PFSK-1 (cell line): Measurements from ENCODE around the gene HSDL1.

Source experiments
- FOXP2 ChIP-seq: optimal IDR thresholded peaks from 2 replicates; pipeline ENCODE3; 2011; ENCODE audit warnings: borderline replicate concordance, control low read depth, inconsistent platforms; ENCODE audit not compliant: insufficient read depth; ENCODE audit errors: extremely low read length, extremely low read depth
- POLR2AphosphoS5 ChIP-seq: IDR thresholded peaks from 2 replicates; pipeline ENCODE4 v1.6.1; 2012; ENCODE audit warnings: low read depth, mild to moderate bottlenecking, control low read depth, low read length, moderate library complexity
- REST ChIP-seq, 2 experiments: IDR thresholded peaks; 2 replicates each; pipeline versions ENCODE4 v1.6.1 to v1.8.0; 2011 to 2012; ENCODE audit warnings: low read depth in 2 of 2, low read length in 2 of 2, control low read depth in 1 of 2, inconsistent platforms in 1 of 2, mild to moderate bottlenecking in 1 of 2, moderate library complexity in 1 of 2; ENCODE audit not compliant: insufficient read depth in 1 of 2
- SIN3A ChIP-seq: IDR thresholded peaks from 2 replicates; pipeline ENCODE4 v1.6.1; 2012; ENCODE audit warnings: mild to moderate bottlenecking, low read length, moderate library complexity, borderline replicate concordance; ENCODE audit not compliant: insufficient read depth
- TAF1 ChIP-seq: IDR thresholded peaks from 2 replicates; pipeline ENCODE4 v1.6.1; 2012; ENCODE audit warnings: low read length, control low read depth, borderline replicate concordance; ENCODE audit not compliant: insufficient read depth

Gene HSDL1

DNA sequence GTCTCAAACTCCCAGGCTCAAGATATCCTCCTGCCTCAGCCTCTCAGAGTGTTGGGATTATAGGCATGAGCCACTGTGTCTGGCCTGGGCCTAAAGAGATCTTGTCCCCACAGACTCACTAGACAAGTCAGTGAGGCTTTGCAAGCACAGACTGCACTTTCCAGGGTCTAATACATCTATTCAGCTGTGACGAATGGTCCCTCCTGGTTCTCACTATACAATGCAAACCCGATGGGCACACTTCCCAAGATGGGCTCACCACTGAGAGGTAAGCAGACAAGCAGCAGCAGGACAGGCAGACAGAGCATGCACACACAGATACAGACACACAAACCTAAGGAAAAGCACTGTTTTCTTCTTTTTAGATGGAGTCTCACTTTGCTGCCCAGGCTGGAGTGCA is 37.1 kb downstream of the HSDL1 start:
- TF ChIP-seq REST (IDR thresholded peaks at IDR 0.05; ENCODE audit: insufficient read depth in 1 of 2, low read depth in 2 of 2, low read length in 2 of 2): no peak
- TF ChIP-seq TAF1: no peak

- TF ChIP-seq POLR2AphosphoS5 (no peak), REST (IDR thresholded peaks at IDR 0.05; ENCODE audit: insufficient read depth in 1 of 2, low read depth in 2 of 2, low read length in 2 of 2) (no peak), FOXP2 (no peak), TAF1 (no peak), SIN3A (no peak)
These were observed 38.8 kb downstream of the HSDL1 start for GRCh38 chr16:84105948-84106740.

DNA sequence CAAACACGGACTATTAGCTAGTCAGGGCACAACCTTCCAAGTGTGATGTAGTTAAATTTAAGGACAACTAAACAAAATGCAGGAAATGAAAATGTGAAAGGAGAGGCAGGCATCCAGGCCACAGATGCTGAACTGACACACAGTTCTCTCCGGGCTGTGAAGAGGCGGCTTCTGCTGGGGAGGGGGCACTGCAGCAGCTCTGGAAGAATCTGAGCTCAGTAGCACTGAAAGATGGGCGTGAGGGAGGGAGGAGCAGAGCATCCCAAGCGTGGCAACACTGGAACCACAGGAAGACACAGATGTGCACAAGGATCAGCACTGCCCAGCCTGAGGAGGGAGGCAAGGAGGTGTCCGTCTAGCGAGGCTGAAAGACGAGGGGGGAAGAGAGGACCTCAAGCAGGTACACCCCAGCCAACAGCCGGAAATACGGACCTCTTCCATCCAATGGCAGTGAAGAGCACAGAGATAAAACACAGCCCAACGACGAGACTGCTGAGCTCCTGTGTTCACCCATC is 39.6 kb downstream of the HSDL1 start:
- TF ChIP-seq FOXP2: no peak
- TF ChIP-seq REST (IDR thresholded peaks at IDR 0.05; ENCODE audit: insufficient read depth in 1 of 2, low read depth in 2 of 2, low read length in 2 of 2): no peak

DNA sequence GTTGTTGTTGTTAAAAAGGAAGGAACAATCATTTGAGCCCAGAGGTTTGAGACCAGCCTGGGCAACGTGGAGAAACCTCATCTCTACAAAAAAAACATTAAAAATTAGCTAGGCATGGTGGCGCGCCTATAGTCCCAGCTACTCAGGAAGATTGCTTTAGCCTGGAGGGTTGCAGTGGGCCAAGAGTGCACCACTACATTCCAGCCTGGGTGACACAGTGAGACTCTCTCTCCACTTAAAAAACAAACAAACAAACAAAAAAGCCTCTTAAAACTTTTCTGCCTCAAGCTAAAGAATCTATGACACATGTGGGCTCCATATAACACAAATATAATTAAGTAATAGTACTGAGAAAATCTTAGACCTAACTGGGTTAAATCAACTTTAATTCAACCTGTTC is 40.7 kb downstream of the HSDL1 start:
- TF ChIP-seq TAF1 (no peak), REST (IDR thresholded peaks at IDR 0.05; ENCODE audit: insufficient read depth in 1 of 2, low read depth in 2 of 2, low read length in 2 of 2) (no peak), SIN3A (no peak), FOXP2 (no peak), POLR2AphosphoS5 (no peak)

DNA sequence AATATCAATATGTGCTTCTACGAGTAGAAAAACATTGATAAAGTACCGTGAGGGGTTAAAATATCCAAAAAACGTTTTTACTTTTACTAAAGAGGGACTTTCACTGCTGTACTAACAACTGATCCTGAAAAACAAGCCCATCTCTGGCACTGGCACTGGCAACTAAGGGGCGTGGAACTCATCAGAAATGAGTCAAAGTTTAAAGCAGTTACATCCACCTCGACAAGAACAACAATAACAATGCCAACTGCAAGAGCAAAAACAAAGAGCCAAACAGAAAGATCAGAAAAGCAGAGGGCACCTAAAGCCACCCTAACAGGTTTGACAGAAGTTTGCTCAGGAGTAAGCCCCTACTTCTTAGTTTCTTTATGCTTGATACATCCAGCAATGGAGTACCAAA is 41.3 kb downstream of the HSDL1 start:
- TF ChIP-seq POLR2AphosphoS5 (no peak), TAF1 (no peak), FOXP2 (no peak), SIN3A (no peak), REST (IDR thresholded peaks at IDR 0.05; ENCODE audit: insufficient read depth in 1 of 2, low read depth in 2 of 2, low read length in 2 of 2) (no peak)
